ENCODE results near the gene KRT8.

GRCh38 chr12:52895726-52896189 lies 9.1 kb downstream of the KRT8 start:
- TF ChIP-seq, protein P1, sequence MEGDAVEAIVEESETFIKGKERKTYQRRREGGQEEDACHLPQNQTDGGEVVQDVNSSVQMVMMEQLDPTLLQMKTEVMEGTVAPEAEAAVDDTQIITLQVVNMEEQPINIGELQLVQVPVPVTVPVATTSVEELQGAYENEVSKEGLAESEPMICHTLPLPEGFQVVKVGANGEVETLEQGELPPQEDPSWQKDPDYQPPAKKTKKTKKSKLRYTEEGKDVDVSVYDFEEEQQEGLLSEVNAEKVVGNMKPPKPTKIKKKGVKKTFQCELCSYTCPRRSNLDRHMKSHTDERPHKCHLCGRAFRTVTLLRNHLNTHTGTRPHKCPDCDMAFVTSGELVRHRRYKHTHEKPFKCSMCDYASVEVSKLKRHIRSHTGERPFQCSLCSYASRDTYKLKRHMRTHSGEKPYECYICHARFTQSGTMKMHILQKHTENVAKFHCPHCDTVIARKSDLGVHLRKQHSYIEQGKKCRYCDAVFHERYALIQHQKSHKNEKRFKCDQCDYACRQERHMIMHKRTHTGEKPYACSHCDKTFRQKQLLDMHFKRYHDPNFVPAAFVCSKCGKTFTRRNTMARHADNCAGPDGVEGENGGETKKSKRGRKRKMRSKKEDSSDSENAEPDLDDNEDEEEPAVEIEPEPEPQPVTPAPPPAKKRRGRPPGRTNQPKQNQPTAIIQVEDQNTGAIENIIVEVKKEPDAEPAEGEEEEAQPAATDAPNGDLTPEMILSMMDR (IDR thresholded peaks at IDR 0.05), result no peak
- TF ChIP-seq POLR2AphosphoS5 (IDR thresholded peaks at IDR 0.05; ENCODE audit: insufficient read depth in 1 of 2, low read depth in 1 of 2), result no peak
